MM.1S (cell line): Measurements from ENCODE around the gene GRN.
"Not testable (repeated sequence)": the region's sequence is repeated elsewhere in the genome, so short reads cannot be mapped to it uniquely, and the experiment has no call there.

Source experiments
- DNase-seq: peaks from one replicate; pipeline ENCODE4 v3.0.0-alpha.2; 2015
- H2AFZ ChIP-seq: fragments of 300-600 bp; sonication (generic); 2 replicates; pipeline ENCODE4 v1.6.0; 2016; ENCODE audit warnings: antibody characterized with exemption, low read length
- H3F3A ChIP-seq: fragments of 300-600 bp; sonication (generic); 2 replicates; pipeline ENCODE4 v1.6.1; 2016; ENCODE audit warnings: mild to moderate bottlenecking, antibody characterized with exemption, low read length, moderate library complexity, mixed read lengths; ENCODE audit not compliant: insufficient read depth
- H3K27ac ChIP-seq: fragments of 300-600 bp; sonication (generic); 2 replicates; pipeline ENCODE4 v1.5.1; 2016; ENCODE audit warnings: mild to moderate bottlenecking, low read length
- H3K27me3 ChIP-seq: fragments of 300-600 bp; sonication (generic); replicated peaks from 2 replicates; pipeline ENCODE4 v1.6.0; 2016; ENCODE audit warnings: low read length; ENCODE audit not compliant: insufficient read depth
- H3K36me3 ChIP-seq: fragments of 300-600 bp; sonication (generic); replicated peaks from 2 replicates; pipeline ENCODE4 v1.6.1; 2016; ENCODE audit warnings: mild to moderate bottlenecking, low read length, mixed read lengths; ENCODE audit not compliant: insufficient read depth
- H3K4me1 ChIP-seq: fragments of 300-600 bp; sonication (generic); 2 replicates; pipeline ENCODE4 v1.6.1; 2016; ENCODE audit warnings: low read length, mixed read lengths
- H3K4me2 ChIP-seq: fragments of 300-600 bp; sonication (generic); 2 replicates; pipeline ENCODE4 v1.6.0; 2016; ENCODE audit warnings: low read depth, low read length
- H3K4me3 ChIP-seq: fragments of 300-600 bp; sonication (generic); 2 replicates; pipeline ENCODE4 v1.5.1; 2016; ENCODE audit warnings: low read length, mixed read lengths
- H3K79me2 ChIP-seq: fragments of 300-600 bp; sonication (generic); 2 replicates; pipeline ENCODE4 v1.6.1; 2016; ENCODE audit warnings: mixed run types, low read length, mixed read lengths
- H3K9ac ChIP-seq: fragments of 300-600 bp; sonication (generic); 2 replicates; pipeline ENCODE4 v1.6.1; 2016; ENCODE audit warnings: low read length, mixed read lengths
- H3K9me2 ChIP-seq: fragments of 300-600 bp; sonication (generic); replicated peaks from 2 replicates; pipeline ENCODE4 v1.6.1; 2016; ENCODE audit warnings: mild to moderate bottlenecking, low read length, mixed read lengths; ENCODE audit not compliant: insufficient read depth
- H3K9me3 ChIP-seq: fragments of 300-600 bp; sonication (generic); replicated peaks from 2 replicates; pipeline ENCODE4 v1.6.1; 2016; ENCODE audit warnings: mild to moderate bottlenecking, low read length, mixed read lengths; ENCODE audit not compliant: insufficient read depth
- H4K20me1 ChIP-seq: fragments of 300-600 bp; sonication (generic); 2 replicates; pipeline ENCODE4 v1.6.1; 2016; ENCODE audit warnings: mild to moderate bottlenecking, low read length, moderate library complexity, mixed read lengths; ENCODE audit not compliant: insufficient read depth
- CTCF ChIP-seq: fragments of 300-600 bp; sonication (generic); IDR thresholded peaks from 2 replicates; pipeline ENCODE4 v1.5.1; 2016; ENCODE audit warnings: antibody characterized with exemption, low read length, mixed read lengths
- EZH2 ChIP-seq: fragments of 300-600 bp; sonication (generic); optimal IDR thresholded peaks from 2 replicates; pipeline ENCODE3; 2017; ENCODE audit warnings: low read depth, mild to moderate bottlenecking, antibody characterized with exemption, low read length, mixed read lengths
- EZH2phosphoT487 ChIP-seq: fragments of 300-600 bp; sonication (generic); IDR thresholded peaks from 2 replicates; pipeline ENCODE4 v1.6.1; 2018; ENCODE audit warnings: antibody characterized with exemption, low read length

The GRN gene

GRCh38 chr17:44363613-44364159, 18.6 kb downstream of the GRN start, which contains the start of gene FAM171A2:
Gene FAM171A2, minus strand, starts transcription at chr17:44363853. Its CDS starts 139 bp downstream, at chr17:44363714.
- Histone ChIP-seq H2AFZ (peak within 1 kb of the TSS; percentile 88), H3K79me2 (no peaks in the 10 kb centered on the region), H3K4me1 (peaks cover 8% of the 10 kb centered on the region), H3K4me2 (peak within 1 kb of the TSS; percentile 99), H3K36me3 (no peaks in the 10 kb centered on the region), H3K9me2 (no peaks in the 10 kb centered on the region), H3K4me3 (peak within 1 kb of the TSS; percentile 79), H3F3A (peaks cover 6% of the 10 kb centered on the region), H3K27ac (no peak within 1 kb of the TSS), H3K27me3 (peaks cover 33% of the 10 kb centered on the region), H3K9me3 (no peaks in the 10 kb centered on the region), H3K9ac (peak within 1 kb of the TSS; percentile 38; the same call in 1 of the 2 replicates), H4K20me1 (no peaks in the 10 kb centered on the region)
- peak; percentile 68 for DNase-seq
- TF ChIP-seq EZH2phosphoT487 (no peak), EZH2 (no peak), CTCF (peak; percentile 36)

- not testable (repeated sequence) for H3K9me2 ChIP-seq, H3K9ac ChIP-seq, H3K27ac ChIP-seq, H2AFZ ChIP-seq, H3K36me3 ChIP-seq, H3F3A ChIP-seq, H3K9me3 ChIP-seq, H4K20me1 ChIP-seq, DNase-seq, H3K4me1 ChIP-seq, H3K79me2 ChIP-seq, H3K4me2 ChIP-seq, H3K4me3 ChIP-seq
- peaks cover 33% of the 10 kb centered on the region for H3K27me3 ChIP-seq
Measured at GRCh38 chr17:44365051-44365450, 19.9 kb downstream of the GRN start.

GRCh38 chr17:44367231-44367979, 22.3 kb downstream of the GRN start:
- TF ChIP-seq EZH2phosphoT487 = no peak
- no peak for TF ChIP-seq CTCF

GRCh38 chr17:44368391-44369243, 23.5 kb downstream of the GRN start:
- not testable (repeated sequence) for H3F3A ChIP-seq, H3K4me2 ChIP-seq, H3K4me1 ChIP-seq, H3K9me2 ChIP-seq, H3K4me3 ChIP-seq, H3K79me2 ChIP-seq, H3K9ac ChIP-seq, H4K20me1 ChIP-seq, H2AFZ ChIP-seq, DNase-seq, H3K27ac ChIP-seq, H3K9me3 ChIP-seq, H3K36me3 ChIP-seq
- peaks cover 50% of the 10 kb centered on the region for H3K27me3 ChIP-seq

More at GRCh38 chr17:44367231-44367979, 22.3 kb downstream of the GRN start:
- no peak overlapping the region for H3K27ac ChIP-seq
- H3F3A ChIP-seq = no peaks in the 10 kb centered on the region
- H3K36me3 ChIP-seq = no peaks in the 10 kb centered on the region
- H3K4me2 ChIP-seq = no peak overlapping the region
- H3K4me1 ChIP-seq = no peaks in the 10 kb centered on the region
- no peaks in the 10 kb centered on the region for H3K9me2 ChIP-seq
- no peaks in the 10 kb centered on the region for H3K9me3 ChIP-seq
- H3K4me3 ChIP-seq = no peak overlapping the region
- no peak for DNase-seq
- H4K20me1 ChIP-seq = no peaks in the 10 kb centered on the region
- H3K9ac ChIP-seq = no peak overlapping the region
- peaks cover 47% of the 10 kb centered on the region for H3K27me3 ChIP-seq
- no peaks in the 10 kb centered on the region for H3K79me2 ChIP-seq
- no peak overlapping the region for H2AFZ ChIP-seq

GRCh38 chr17:44369414-44370023, 24.4 kb downstream of the GRN start:
- not testable (repeated sequence) for H3K27ac ChIP-seq, H3K4me3 ChIP-seq, H2AFZ ChIP-seq, H3K4me2 ChIP-seq, H3K79me2 ChIP-seq, H3F3A ChIP-seq, DNase-seq, H3K36me3 ChIP-seq, H3K4me1 ChIP-seq, H3K9me2 ChIP-seq, H3K9me3 ChIP-seq, H3K9ac ChIP-seq, H4K20me1 ChIP-seq
- H3K27me3 ChIP-seq = peaks cover 47% of the 10 kb centered on the region
